Right cardiac atrium (tissue), 5 donors: Measurements from ENCODE around the gene HCN2. TPM values are rescaled to one million over a fixed set of nuclear protein-coding genes. Genes with fewer than 3 reads are reported as not detected.
A peak's percentile ranks its signal among the peaks of the same experiment; 100 is the strongest.

Experiments used
- ATAC-seq, 2 donors: fragments of 200-7000 bp; cut with Tn5 transposase; one replicate each; pipeline versions ENCODE4 v1.8.0 to v1.9.1; 2020; ENCODE audit warnings: moderate library complexity in 2 of 2, mild to moderate bottlenecking in 1 of 2
- DNase-seq, 3 donors: peaks; one replicate each; pipeline ENCODE4 v3.0.0-alpha.2; 2020
- H3K27ac ChIP-seq: one replicate; pipeline ENCODE4 v1.5.1; 2013; ENCODE audit warnings: mild to moderate bottlenecking, low read length, control low read depth, moderate library complexity
- H3K27me3 ChIP-seq: one replicate; pipeline ENCODE4 v1.6.1; 2013; ENCODE audit not compliant: control insufficient read depth, insufficient read depth
- H3K4me1 ChIP-seq: one replicate; pipeline ENCODE4 v1.6.1; 2013; ENCODE audit warnings: low read length; ENCODE audit not compliant: control insufficient read depth, insufficient read depth
- H3K4me3 ChIP-seq: one replicate; pipeline ENCODE4 v1.5.1; 2013; ENCODE audit warnings: low read length, control low read depth
- H3K9me3 ChIP-seq: one replicate; pipeline ENCODE4 v1.6.1; 2013; ENCODE audit warnings: low read length; ENCODE audit not compliant: control insufficient read depth
- WGBS: extraction: QIAGEN DNeasy Blood & Tissue Kit; methylation state at CpG from one replicate; pipeline ENCODE4 v1.1.7; 2013; 5-methylcytosine and 5-hydroxymethylcytosine counted together
- intact Hi-C, 4 donors: fragments of 100-400 bp; cut with DNase I; formaldehyde crosslinking; loops; one replicate each; pipeline versions ENCODE4 v1.11.0 to v1.14.0; 2022 to 2023
- polyA plus RNA-seq: library from polyadenylated mRNA; stranded (reverse); fragments of 200-250 nt; gene quantifications from one replicate; pipeline ENCODE4 v1.2.3, GENCODE V29; 2013
- total RNA-seq, 4 donors: library from RNA; stranded (reverse); fragmentation: NEBNext Ultra II Directional; extraction: Animal tissue kit (Norgen Biotek cat#: 25700); gene quantifications; one replicate each; pipeline ENCODE4 v1.2.1, GENCODE V29; 2021
- donor health status: healthy with polysubstance abuse.
- donor health status: DM: no; HTN: yes; CAD: no.
- donor health status: DM: no; HTN: no; CAD: no.
- donor health status: DM: no; HTN: yes; CAD: no; lungs with severe emphysema.
- donor health status: DM: yes; HTN: yes; CAD: no.

Gene HCN2
- total and polyA plus RNA-seq, 5 donors: 15.8 to 24.7 (median 20.3) TPM

DNA sequence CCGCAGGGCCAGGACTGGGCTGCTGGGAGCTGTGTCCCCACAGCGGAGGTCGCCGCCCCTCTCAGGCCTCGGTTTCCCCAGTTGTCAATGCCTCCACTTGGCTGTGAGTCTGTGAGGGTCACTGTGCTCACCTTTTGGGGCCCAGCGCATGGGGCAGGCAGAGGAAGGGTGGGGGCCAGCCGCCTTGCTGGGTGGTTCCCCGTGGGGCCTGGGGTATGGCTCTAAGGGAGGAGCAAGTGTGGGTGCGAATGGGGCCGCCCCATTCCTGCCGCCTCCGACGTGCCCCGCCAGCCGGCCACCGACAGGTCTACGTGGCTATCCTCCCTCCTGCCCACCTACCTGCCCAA, 49.2 kb downstream of the HCN2 start:
- DNase-seq: peak in 1 of 3 donors; percentile 58
- peaks cover 6% of the 10 kb centered on the region for H3K4me1 ChIP-seq
- WGBS: 72% methylated on average over 17 of the region's 17 CpGs
- ATAC-seq: no peak
- no peak overlapping the region for H3K27ac ChIP-seq
- intact Hi-C loops: no loop called here
- H3K27me3 ChIP-seq: no peaks in the 10 kb centered on the region
- no peaks in the 10 kb centered on the region for H3K9me3 ChIP-seq
- H3K4me3 ChIP-seq: no peak overlapping the region

GRCh38 chr19:639253-640160, 49.8 kb downstream of the HCN2 start, which contains the start of gene FGF22:
Gene FGF22, plus strand, starts transcription at chr19:639879. Its CDS starts 47 bp downstream, at chr19:639926.
- peak; percentile 91 to 92 for ATAC-seq
- Histone ChIP-seq H3K4me1 (peaks cover 3% of the 10 kb centered on the region), H3K27ac (no peak within 1 kb of the TSS), H3K4me3 (peak within 1 kb of the TSS; percentile 28), H3K9me3 (no peaks in the 10 kb centered on the region), H3K27me3 (no peaks in the 10 kb centered on the region)
- intact Hi-C loops: no loop called here
- WGBS: 6% methylated on average over 109 of the region's 109 CpGs
- DNase-seq: peak; percentile 93 to 98 (median 98)

GRCh38 chr19:640161-640558, 50.5 kb downstream of the HCN2 start:
- 52% methylated on average over 25 of the region's 25 CpGs for WGBS
- H3K4me1 ChIP-seq: peaks cover 3% of the 10 kb centered on the region
- H3K9me3 ChIP-seq: no peaks in the 10 kb centered on the region
- no peak for ATAC-seq
- no peaks in the 10 kb centered on the region for H3K27me3 ChIP-seq
- intact Hi-C loops: no loop called here
- H3K4me3 ChIP-seq: peak overlapping the region; percentile 28
- DNase-seq: peak in 1 of 3 donors; percentile 66
- H3K27ac ChIP-seq: no peak overlapping the region

DNA sequence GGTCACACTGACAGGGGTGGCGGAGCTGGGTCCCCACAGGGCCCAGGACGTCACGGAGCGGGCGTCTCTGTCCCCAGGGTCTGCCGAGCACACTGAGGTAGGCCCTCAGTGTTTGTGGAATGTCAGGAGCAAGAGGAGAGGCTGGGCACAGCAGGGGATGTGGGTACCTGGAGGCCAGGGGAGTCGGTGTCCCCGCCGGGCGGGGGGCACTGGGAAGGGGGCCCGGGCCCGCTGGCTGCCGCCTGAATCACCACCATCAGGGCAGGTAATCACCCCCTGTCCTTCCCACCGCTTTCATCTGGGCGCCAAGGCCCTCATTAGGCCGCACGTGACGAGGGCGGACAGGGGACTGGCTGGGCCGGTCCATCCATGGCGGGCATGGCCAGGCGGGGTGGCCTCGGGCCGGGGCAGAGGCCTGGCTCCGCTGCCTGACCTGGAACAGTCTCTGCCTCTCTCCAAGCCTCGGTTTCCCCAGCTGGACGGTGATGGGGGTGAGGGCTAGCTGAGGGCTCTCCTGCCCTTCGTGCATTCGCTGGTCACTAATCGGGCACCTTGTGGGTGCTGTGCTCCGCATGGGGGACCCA, 51.0 kb downstream of the HCN2 start:
- no peak for ATAC-seq
- DNase-seq: peak in 1 of 3 donors; percentile 55
- WGBS: 92% methylated on average over 31 of the region's 31 CpGs
- Histone ChIP-seq H3K9me3 (no peaks in the 10 kb centered on the region), H3K4me1 (peaks cover 3% of the 10 kb centered on the region), H3K27ac (no peak overlapping the region), H3K4me3 (no peak overlapping the region), H3K27me3 (no peaks in the 10 kb centered on the region)
- intact Hi-C loops: no loop called here

DNA sequence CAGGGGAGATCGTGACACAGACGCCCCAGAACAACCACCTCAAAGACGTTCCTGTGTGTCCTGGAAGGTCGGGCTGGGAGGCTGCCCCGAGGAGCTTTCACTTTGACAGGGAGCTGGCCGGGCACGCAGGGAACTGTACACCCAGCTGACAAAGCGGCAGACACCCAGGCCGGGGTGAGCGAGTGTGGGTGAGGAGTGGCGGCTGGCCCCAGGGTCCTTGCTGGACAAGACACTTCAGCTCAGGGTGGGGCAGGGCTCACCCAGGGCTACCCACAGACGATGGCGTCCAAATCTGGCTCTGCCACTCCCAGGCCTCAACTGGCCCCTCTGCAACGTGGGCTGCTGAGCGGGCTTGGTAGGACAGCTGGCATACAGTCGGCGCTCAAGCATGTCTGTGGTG, 52.0 kb downstream of the HCN2 start:
- DNase-seq (no peak), ATAC-seq (no peak)
- Histone ChIP-seq H3K9me3 (no peaks in the 10 kb centered on the region), H3K27ac (no peak overlapping the region), H3K27me3 (no peaks in the 10 kb centered on the region), H3K4me3 (no peak overlapping the region), H3K4me1 (peaks cover 3% of the 10 kb centered on the region)
- intact Hi-C loops: no loop called here
- WGBS: 81% methylated on average over 17 of the region's 17 CpGs

- WGBS: 81% methylated on average over 69 of the region's 70 CpGs
- H3K4me1 ChIP-seq: peaks cover 3% of the 10 kb centered on the region
- intact Hi-C loops: no loop called here
- H3K27me3 ChIP-seq: no peaks in the 10 kb centered on the region
- peak in 1 of 3 donors; percentile 56 for DNase-seq
- ATAC-seq: no peak
- no peaks in the 10 kb centered on the region for H3K9me3 ChIP-seq
- no peak overlapping the region for H3K4me3 ChIP-seq
- H3K27ac ChIP-seq: no peak overlapping the region
Measured at GRCh38 chr19:642767-643727, 53.4 kb downstream of the HCN2 start.

DNA sequence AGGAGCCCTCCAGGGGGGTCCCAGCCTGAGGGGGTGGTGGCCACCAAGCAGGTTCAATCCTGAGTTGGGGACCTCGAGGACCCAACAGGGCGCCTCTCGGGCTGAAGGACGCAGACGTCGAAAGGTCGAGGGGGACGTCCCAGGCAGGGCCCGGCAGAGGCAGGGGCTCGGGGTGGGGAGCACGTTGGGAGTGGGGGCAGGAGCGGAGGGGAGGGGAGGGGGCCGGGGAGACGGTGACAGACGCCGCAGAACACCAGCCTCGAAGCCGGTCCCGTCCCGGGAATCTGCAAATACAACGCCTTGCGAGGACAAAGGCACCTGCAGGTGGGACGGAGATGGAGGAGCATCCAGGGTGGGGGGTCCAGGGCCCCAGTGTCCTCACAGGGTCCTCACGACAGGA, 54.1 kb downstream of the HCN2 start:
- DNase-seq (peak in 1 of 3 donors; percentile 66), ATAC-seq (no peak)
- Histone ChIP-seq H3K4me3 (no peak overlapping the region), H3K27ac (no peak overlapping the region), H3K4me1 (peaks cover 3% of the 10 kb centered on the region), H3K27me3 (no peaks in the 10 kb centered on the region), H3K9me3 (no peaks in the 10 kb centered on the region)
- intact Hi-C loops: no loop called here
- 89% methylated on average over 24 of the region's 24 CpGs for WGBS

GRCh38 chr19:644363-644762, 54.7 kb downstream of the HCN2 start:
- H3K27me3 ChIP-seq: no peaks in the 10 kb centered on the region
- DNase-seq (no peak), ATAC-seq (no peak)
- H3K4me3 ChIP-seq: no peak overlapping the region
- no peak overlapping the region for H3K27ac ChIP-seq
- no peaks in the 10 kb centered on the region for H3K4me1 ChIP-seq
- no peaks in the 10 kb centered on the region for H3K9me3 ChIP-seq
- intact Hi-C loops: no loop called here
- 76% methylated on average over 28 of the region's 28 CpGs for WGBS

DNA sequence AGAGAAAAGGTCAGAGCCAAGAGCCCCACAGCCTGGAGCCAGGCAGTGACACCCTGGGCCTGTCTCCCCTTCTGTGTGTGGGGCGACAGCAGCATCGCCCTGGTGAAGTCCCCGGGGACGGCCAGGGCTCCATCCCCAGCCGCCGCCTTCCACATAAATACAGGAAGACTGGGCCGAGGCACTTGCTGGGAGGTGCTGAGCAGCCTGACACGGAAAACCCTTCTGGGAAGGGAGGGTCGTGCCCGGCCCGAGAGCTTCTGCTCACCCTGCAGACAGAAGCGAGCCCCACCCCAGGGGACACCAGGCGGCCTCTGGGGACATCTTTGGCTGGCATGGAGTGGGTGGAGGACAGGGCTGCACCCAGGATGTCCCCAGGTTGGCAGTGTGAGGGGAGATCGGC, 55.1 kb downstream of the HCN2 start:
- Histone ChIP-seq H3K4me3 (no peak overlapping the region), H3K9me3 (no peaks in the 10 kb centered on the region), H3K27ac (no peak overlapping the region), H3K27me3 (no peaks in the 10 kb centered on the region), H3K4me1 (no peaks in the 10 kb centered on the region)
- DNase-seq (peak in 1 of 3 donors; percentile 59), ATAC-seq (no peak)
- WGBS: 78% methylated on average over 14 of the region's 14 CpGs
- intact Hi-C loops: no loop called here

DNA sequence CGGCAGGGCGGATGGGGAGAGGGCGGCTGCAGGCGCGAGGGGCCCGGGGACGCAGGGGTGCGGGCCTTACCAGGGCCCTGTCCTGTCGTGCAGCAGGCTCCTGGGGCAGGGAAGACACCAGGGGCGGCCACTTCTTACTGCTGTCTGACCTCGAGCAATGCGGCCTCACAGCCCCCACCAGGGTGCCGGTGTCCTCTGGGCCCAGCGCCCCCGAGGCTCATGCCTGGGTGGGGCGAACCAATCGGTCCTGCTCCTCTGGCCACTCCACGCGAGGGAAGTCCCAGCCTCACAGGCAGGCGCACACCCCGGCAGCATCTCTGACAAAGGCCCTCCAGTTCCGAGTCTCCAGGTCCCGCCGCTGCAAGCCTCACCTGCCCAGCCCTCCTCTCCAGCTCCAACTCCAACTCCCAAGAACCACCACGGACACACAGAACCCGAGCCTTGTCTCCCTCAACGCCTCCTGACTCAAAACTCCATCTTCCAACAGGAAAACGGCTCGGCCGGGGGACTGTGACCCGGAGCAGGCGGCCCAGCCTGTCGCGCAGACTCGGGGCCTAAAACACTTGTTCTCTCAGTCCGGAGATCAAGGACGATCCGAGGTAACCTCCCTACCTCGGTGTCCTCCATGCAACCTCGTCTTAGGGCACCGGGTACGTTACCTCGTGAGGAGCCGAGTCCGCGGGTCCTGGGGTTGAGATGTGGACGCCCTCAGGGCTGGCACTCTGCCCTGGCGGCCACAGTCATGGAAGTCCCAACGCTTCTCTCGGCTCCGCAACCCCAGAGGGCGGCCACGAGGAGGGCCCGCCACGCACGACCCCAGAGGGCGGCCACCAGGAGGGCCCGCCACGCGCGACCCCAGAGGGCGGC, 56.5 kb downstream of the HCN2 start:
- WGBS: 93% methylated on average over 62 of the region's 62 CpGs
- Histone ChIP-seq H3K4me3 (no peak overlapping the region), H3K27me3 (no peaks in the 10 kb centered on the region), H3K9me3 (no peaks in the 10 kb centered on the region), H3K4me1 (no peaks in the 10 kb centered on the region), H3K27ac (no peak overlapping the region)
- DNase-seq (peak in 1 of 3 donors; percentile 58), ATAC-seq (peak in 1 of 2 donors; percentile 4)
- intact Hi-C loops: no loop called here
